Mesenchymal stem cell (in vitro differentiated cells and primary cell): ENCODE data around the gene TCF15.

Experiments used
- DNase-seq: peaks from one replicate; pipeline ENCODE4 v3.0.0-alpha.2; 2013
- H2AFZ ChIP-seq: one replicate; pipeline ENCODE4 v1.6.1; 2013; ENCODE audit warnings: low read depth, mild to moderate bottlenecking, control low read depth, inconsistent platforms, low read length, moderate library complexity
- H2AK5ac ChIP-seq: 2 replicates; pipeline ENCODE4 v1.6.1; 2013; ENCODE audit warnings: low read length, moderate library complexity, mild to moderate bottlenecking, inconsistent platforms; ENCODE audit not compliant: severe bottlenecking
- H2BK120ac ChIP-seq: one replicate; pipeline ENCODE4 v1.6.1; 2013; ENCODE audit warnings: low read depth, mild to moderate bottlenecking, inconsistent platforms, low read length, moderate library complexity
- H2BK12ac ChIP-seq, 2 experiments: one replicate each; pipeline ENCODE4 v1.6.1; 2013; ENCODE audit warnings: inconsistent platforms in 2 of 2, low read length in 2 of 2, mild to moderate bottlenecking in 2 of 2, moderate library complexity in 2 of 2, control low read depth in 1 of 2
- H2BK15ac ChIP-seq: one replicate; pipeline ENCODE4 v1.6.1; 2013; ENCODE audit warnings: mild to moderate bottlenecking, low read depth, inconsistent platforms; ENCODE audit not compliant: poor library complexity, severe bottlenecking
- H2BK5ac ChIP-seq: 2 replicates; pipeline ENCODE4 v1.6.1; 2013; ENCODE audit warnings: low read depth, mild to moderate bottlenecking, low read length, control low read depth, inconsistent platforms; ENCODE audit not compliant: poor library complexity, severe bottlenecking
- H3K14ac ChIP-seq, 2 experiments: one replicate each; pipeline ENCODE4 v1.6.1; 2013; ENCODE audit warnings: inconsistent platforms in 2 of 2, low read length in 2 of 2, control low read depth in 1 of 2, mild to moderate bottlenecking in 1 of 2, moderate library complexity in 1 of 2
- H3K18ac ChIP-seq, 2 experiments: one replicate each; pipeline ENCODE4 v1.6.1; 2013; ENCODE audit warnings: inconsistent platforms in 2 of 2, low read length in 2 of 2, control low read depth in 1 of 2, low read depth in 1 of 2, mild to moderate bottlenecking in 1 of 2
- H3K23ac ChIP-seq, 2 experiments: one replicate each; pipeline ENCODE4 v1.6.1; 2013; ENCODE audit warnings: inconsistent platforms in 2 of 2, low read length in 2 of 2, mild to moderate bottlenecking in 2 of 2, moderate library complexity in 2 of 2, control low read depth in 1 of 2
- H3K27ac ChIP-seq: 2 replicates; pipeline ENCODE4 v1.5.1; 2013; ENCODE audit warnings: mild to moderate bottlenecking, moderate library complexity, low read length, control low read depth, inconsistent platforms; ENCODE audit not compliant: poor library complexity, severe bottlenecking
- H3K27me3 ChIP-seq, 2 experiments: 2 replicates each; pipeline versions ENCODE4 v1.6.1 to v1.7.0; 2013; ENCODE audit warnings: low read length in 2 of 2, mild to moderate bottlenecking in 2 of 2, moderate library complexity in 2 of 2, control low read depth in 1 of 2, inconsistent platforms in 1 of 2; ENCODE audit not compliant: control insufficient read depth in 1 of 2, insufficient read depth in 1 of 2
- H3K36me3 ChIP-seq, 2 experiments: 2 replicates each; pipeline versions ENCODE4 v1.6.1 to v1.7.0; 2013; ENCODE audit warnings: low read length in 2 of 2, control low read depth in 1 of 2, inconsistent platforms in 1 of 2, low read depth in 1 of 2, mild to moderate bottlenecking in 1 of 2; ENCODE audit not compliant: insufficient read depth in 2 of 2, control insufficient read depth in 1 of 2
- H3K4ac ChIP-seq, 2 experiments: one replicate each; pipeline ENCODE4 v1.6.1; 2013; ENCODE audit warnings: inconsistent platforms in 2 of 2, low read length in 2 of 2, mild to moderate bottlenecking in 2 of 2, moderate library complexity in 2 of 2, control low read depth in 1 of 2, low read depth in 1 of 2
- H3K4me1 ChIP-seq: 2 replicates; pipeline ENCODE4 v1.6.1; 2013; ENCODE audit warnings: low read depth, low read length, control low read depth; ENCODE audit not compliant: control insufficient read depth, insufficient read depth
- H3K4me2 ChIP-seq: 2 replicates; pipeline ENCODE4 v1.6.1; 2013; ENCODE audit warnings: low read length, mild to moderate bottlenecking, inconsistent platforms; ENCODE audit not compliant: poor library complexity, severe bottlenecking
- H3K4me3 ChIP-seq, 2 experiments: 2 replicates each; pipeline versions ENCODE4 v1.5.1 to v1.7.0; 2013; ENCODE audit warnings: low read length in 2 of 2, mild to moderate bottlenecking in 2 of 2, control low read depth in 1 of 2, low read depth in 1 of 2; ENCODE audit not compliant: insufficient read depth in 1 of 2
- H3K79me1 ChIP-seq: replicated peaks from 2 replicates; pipeline ENCODE4 v1.6.1; 2013; ENCODE audit warnings: mild to moderate bottlenecking, control low read depth, low read length, inconsistent platforms; ENCODE audit not compliant: poor library complexity, severe bottlenecking
- H3K9ac ChIP-seq: 2 replicates; pipeline ENCODE4 v1.7.0; 2013; ENCODE audit warnings: mild to moderate bottlenecking, low read length, moderate library complexity
- H3K9me3 ChIP-seq: 2 replicates; pipeline ENCODE4 v1.7.0; 2013; ENCODE audit warnings: mild to moderate bottlenecking, low read length; ENCODE audit not compliant: control insufficient read depth
- H4K8ac ChIP-seq: one replicate; pipeline ENCODE4 v1.6.1; 2013; ENCODE audit warnings: inconsistent platforms, mild to moderate bottlenecking, low read length, moderate library complexity
- H4K91ac ChIP-seq: one replicate; pipeline ENCODE4 v1.6.1; 2013; ENCODE audit warnings: mild to moderate bottlenecking, low read length, inconsistent platforms
- WGBS: methylation state at CpG from one replicate; pipeline ENCODE4 v1.1.7; 2013; ENCODE audit warnings: mixed read lengths; 5-methylcytosine and 5-hydroxymethylcytosine counted together

Gene TCF15

GRCh38 chr20:653110-653589, 43.0 kb upstream of the TCF15 start, which contains the start of gene SRXN1:
SRXN1 (minus strand) TSS chr20:653200; CDS start chr20:653185, 15 bp downstream.
- Histone ChIP-seq H4K91ac (peak within 1 kb of the TSS; percentile 84), H2BK15ac (peak within 1 kb of the TSS; percentile 71), H4K8ac (peak within 1 kb of the TSS; percentile 82), H2AK5ac (peak within 1 kb of the TSS; percentile 68), H3K9ac (peak within 1 kb of the TSS; percentile 91), H2BK5ac (peak within 1 kb of the TSS; percentile 33), H3K18ac (peak within 1 kb of the TSS; percentile 67 to 95), H2BK12ac (peak within 1 kb of the TSS in 1 of 2 experiments; percentile 93), H3K4me1 (peaks cover 14% of the 10 kb centered on the region), H3K79me1 (peaks cover 26% of the 10 kb centered on the region), H3K4me3 (peak within 1 kb of the TSS; percentile 79 to 99), H3K14ac (peak within 1 kb of the TSS in 1 of 2 experiments; percentile 98), H2BK120ac (peak within 1 kb of the TSS; percentile 66), H3K4ac (peak within 1 kb of the TSS; percentile 60 to 81), H3K4me2 (peak within 1 kb of the TSS; percentile 85), H3K27me3 (peaks cover 22 to 24% of the 10 kb centered on the region in 2 experiments), H2AFZ (peak within 1 kb of the TSS; percentile 97), H3K9me3 (no peaks in the 10 kb centered on the region), H3K36me3 (peaks cover 18 to 27% of the 10 kb centered on the region in 2 experiments), H3K27ac (peak within 1 kb of the TSS; percentile 27), H3K23ac (peak within 1 kb of the TSS in 1 of 2 experiments; percentile 46)
- DNase-seq: peak; percentile 92
- WGBS: 1% methylated on average over 63 of the region's 74 CpGs

- Histone ChIP-seq H3K9me3 (peaks cover 2% of the 10 kb centered on the region), H2AFZ (peak overlapping the region; percentile 97), H3K18ac (peak overlapping the region; percentile 37 to 95), H2BK12ac (peak overlapping the region in 1 of 2 experiments; percentile 93), H3K4me2 (peak overlapping the region; percentile 85), H3K23ac (peak overlapping the region in 1 of 2 experiments; percentile 46), H4K91ac (peak overlapping the region; percentile 67), H4K8ac (peak overlapping the region; percentile 74), H3K27me3 (peaks cover 19% of the 10 kb centered on the region in 2 experiments), H3K4me1 (peaks cover 14% of the 10 kb centered on the region), H2AK5ac (no peak overlapping the region), H3K14ac (peak overlapping the region in 1 of 2 experiments; percentile 98), H2BK120ac (no peak overlapping the region), H3K36me3 (peaks cover 23 to 32% of the 10 kb centered on the region in 2 experiments), H3K27ac (no peak overlapping the region), H3K79me1 (peaks cover 30% of the 10 kb centered on the region), H3K4ac (peak overlapping the region; percentile 60 to 81), H2BK5ac (peak overlapping the region; percentile 33), H3K9ac (peak overlapping the region; percentile 91), H2BK15ac (no peak overlapping the region), H3K4me3 (peak overlapping the region; percentile 79 to 99)
- WGBS: 5% methylated on average over 21 of the region's 36 CpGs
- DNase-seq: peak; percentile 51
Measured at GRCh38 chr20:652615-653109, 42.6 kb upstream of the TCF15 start.

- Histone ChIP-seq H3K4ac (no peak overlapping the region), H4K91ac (no peak overlapping the region), H2AFZ (no peak overlapping the region), H3K14ac (peak overlapping the region in 1 of 2 experiments; percentile 29), H3K9ac (peak overlapping the region; percentile 91), H2AK5ac (no peak overlapping the region), H3K4me2 (peak overlapping the region; percentile 85), H3K27ac (no peak overlapping the region), H3K4me3 (peak overlapping the region; percentile 79 to 99), H3K9me3 (peaks cover 5% of the 10 kb centered on the region), H4K8ac (no peak overlapping the region), H2BK5ac (no peak overlapping the region), H3K36me3 (peaks cover 30 to 39% of the 10 kb centered on the region in 2 experiments), H3K79me1 (peaks cover 33% of the 10 kb centered on the region), H3K4me1 (peaks cover 15% of the 10 kb centered on the region), H3K27me3 (peaks cover 12 to 15% of the 10 kb centered on the region in 2 experiments), H2BK120ac (no peak overlapping the region), H3K23ac (no peak overlapping the region), H2BK12ac (peak overlapping the region in 1 of 2 experiments; percentile 11), H2BK15ac (no peak overlapping the region), H3K18ac (peak overlapping the region in 1 of 2 experiments; percentile 51)
- WGBS: 53% methylated on average over 17 of the region's 20 CpGs
- peak; percentile 20 for DNase-seq
Measured at GRCh38 chr20:651713-652614, 41.9 kb upstream of the TCF15 start.

GRCh38 chr20:650954-651353, 40.8 kb upstream of the TCF15 start:
- Histone ChIP-seq H3K27me3 (peaks cover 4 to 8% of the 10 kb centered on the region in 2 experiments), H3K9me3 (peaks cover 5% of the 10 kb centered on the region), H3K27ac (no peak overlapping the region), H3K79me1 (peaks cover 36% of the 10 kb centered on the region), H3K14ac (no peak overlapping the region), H3K18ac (no peak overlapping the region), H3K36me3 (peaks cover 31 to 44% of the 10 kb centered on the region in 2 experiments), H3K23ac (no peak overlapping the region), H3K4me3 (peak overlapping the region in 1 of 2 experiments; percentile 34), H3K4me1 (peaks cover 15% of the 10 kb centered on the region), H2BK12ac (no peak overlapping the region), H2BK5ac (no peak overlapping the region), H2BK120ac (no peak overlapping the region), H4K91ac (no peak overlapping the region), H3K4ac (no peak overlapping the region), H2AFZ (no peak overlapping the region), H3K4me2 (no peak overlapping the region), H4K8ac (no peak overlapping the region), H2AK5ac (no peak overlapping the region), H2BK15ac (no peak overlapping the region), H3K9ac (peak overlapping the region; percentile 27)
- DNase-seq: peak; percentile 15
- WGBS: 88% methylated on average over 5 of the region's 5 CpGs
